Psoas muscle (tissue), 8 donors: ENCODE results near the gene CASTOR1. TPM values are rescaled to one million over a fixed set of nuclear protein-coding genes. Genes with fewer than 3 reads are reported as not detected.
"Not testable (repeated sequence)": the region's sequence is repeated elsewhere in the genome, so short reads cannot be mapped to it uniquely, and the experiment has no call there.

Source experiments
- ATAC-seq, 4 donors: fragments of 200-7000 bp; cut with Tn5 transposase; one replicate each; pipeline ENCODE4 v1.9.1; 2020; ENCODE audit warnings: moderate library complexity in 3 of 4, mild to moderate bottlenecking in 2 of 4
- DNase-seq, 2 donors: peaks; one replicate each; pipeline ENCODE4 v3.0.0-alpha.2; 2020
- H3K27ac ChIP-seq: fragments of 200-600 bp; one replicate; pipeline ENCODE4 v1.8.0; 2022
- H3K27me3 ChIP-seq, 3 donors: fragments of 200-600 bp in 1 of 3; one replicate each; pipeline versions ENCODE4 v1.6.1 to v1.8.0; 2013 to 2022; ENCODE audit warnings: low read length in 2 of 3, mild to moderate bottlenecking in 2 of 3, moderate library complexity in 1 of 3; ENCODE audit not compliant: insufficient read depth in 3 of 3
- H3K36me3 ChIP-seq, 2 donors: fragments of 200-600 bp in 1 of 2; one replicate each; pipeline versions ENCODE4 v1.6.1 to v1.8.0; 2013 to 2022; ENCODE audit warnings: low read depth in 1 of 2, mild to moderate bottlenecking in 1 of 2, moderate library complexity in 1 of 2; ENCODE audit not compliant: insufficient read depth in 1 of 2
- H3K4me1 ChIP-seq: fragments of 200-600 bp; one replicate; pipeline ENCODE4 v1.8.0; 2022
- H3K4me3 ChIP-seq: fragments of 200-600 bp; one replicate; pipeline ENCODE4 v1.8.0; 2022; ENCODE audit warnings: mild to moderate bottlenecking
- H3K9me3 ChIP-seq: fragments of 200-600 bp; one replicate; pipeline ENCODE4 v1.8.0; 2022
- CTCF ChIP-seq: fragments of 200-600 bp; IDR thresholded peaks from one replicate; pipeline ENCODE4 v1.8.0; 2022; ENCODE audit warnings: antibody characterized with exemption
- WGBS, 3 donors: extraction: QIAGEN DNeasy Blood & Tissue Kit; methylation state at CpG; one replicate each; pipeline versions ENCODE4 v1.1.6 to v1.1.7; 2013; 5-methylcytosine and 5-hydroxymethylcytosine counted together
- intact Hi-C, 2 donors: fragments of 100-400 bp; cut with DNase I; formaldehyde crosslinking; loops; one replicate each; pipeline versions ENCODE4 v1.11.0 to v1.14.2; 2022
- long read RNA-seq, 2 donors: library from polyadenylated mRNA; unstranded; transcript quantifications; one replicate each; pipeline ENCODE4 v2.0.0, GENCODE V29; 2021
- polyA plus RNA-seq, 3 donors: library from polyadenylated mRNA; stranded (reverse); fragments of 200-250 nt; gene quantifications; one replicate each; pipeline ENCODE4 v1.2.3, GENCODE V29; 2013
- total RNA-seq, 4 donors: library from RNA; stranded (reverse); fragmentation: NEBNext Ultra II Directional in 2 of 4; extraction: Animal tissue kit (Norgen Biotek cat#: 25700) in 2 of 4; gene quantifications; one replicate each; pipeline versions ENCODE4 v1.2.1 to v1.2.4, GENCODE V29; 2021 to 2023
- donor health status: healthy with polysubstance abuse.
- donor health status: DM: no; HTN: no; CAD: no; lungs with moderate emphysema.
- donor health status: Bipolar disorder and iron deficiency.
- donor health status: healthy.
- donor health status: DM: yes; HTN: yes; CAD: no.
- donor health status: DM: no; HTN: no; CAD: no.
- donor health status: DM: no; HTN: no; CAD: no.
- donor health status: DM: yes; HTN: yes; CAD: no.

The CASTOR1 gene
- 1 to 10 TPM in 3 of 4 donors, under 1 TPM in 1; 0.44 to 4.8 (median 2.2) TPM for total RNA-seq
- polyA plus RNA-seq: 1 to 10 TPM; 1.9 to 5.1 (median 2.9) TPM
- long read RNA-seq, donor 1, partial matches to known transcripts: 0 of 1 reads
- long read RNA-seq, donor 1, other reads (novel, unspliced or antisense): 0 of 1 reads
- long read RNA-seq, donor 2, partial matches to known transcripts: 0 of 5 reads
- long read RNA-seq, donor 2, other reads (novel, unspliced or antisense): 1 of 5 reads

GRCh38 chr22:30289141-30289979, at the start of gene CASTOR1:
TSS of gene CASTOR1 (minus strand) at chr22:30289505. CDS start at chr22:30289497, 8 bp downstream.
- peaks cover 0 to 13% of the 10 kb centered on the region in 2 donors for H3K36me3 ChIP-seq
- no peaks in the 10 kb centered on the region for H3K9me3 ChIP-seq
- H3K27ac ChIP-seq: peak within 1 kb of the TSS; percentile 76
- DNase-seq (peak; percentile 99), ATAC-seq (peak; percentile 93 to 95 (median 94))
- H3K4me3 ChIP-seq: peak within 1 kb of the TSS; percentile 94
- intact Hi-C loops: loop anchor here in 1 of 2 donors (2.0 kb wide), 1 partner anchor 97 kb away; the partner anchor contains the start of gene RNF215
- H3K27me3 ChIP-seq: no peaks in the 10 kb centered on the region
- 0 to 1% (median 0%) methylated on average over 55 to 85 of the region's 85 CpGs for WGBS, 3 donors
- TF ChIP-seq CTCF: no peak
- peaks cover 22% of the 10 kb centered on the region for H3K4me1 ChIP-seq

- ATAC-seq (no peak), DNase-seq (no peak)
- Histone ChIP-seq H3K36me3 (peaks cover 42 to 100% of the 10 kb centered on the region in 2 donors), H3K27me3 (no peaks in the 10 kb centered on the region), H3K9me3 (no peaks in the 10 kb centered on the region), H3K4me3 (no peak overlapping the region), H3K27ac (no peak overlapping the region), H3K4me1 (peaks cover 30% of the 10 kb centered on the region)
- TF ChIP-seq CTCF: no peak
- WGBS, 3 donors: 54 to 70% (median 59%) methylated on average over 7 of the region's 7 CpGs
- intact Hi-C loops: no loop called here
These were observed 49.5 kb upstream of the CASTOR1 start for GRCh38 chr22:30338802-30339201.

GRCh38 chr22:30338341-30338740, 49.0 kb upstream of the CASTOR1 start:
- H3K27ac ChIP-seq, DNase-seq, H3K9me3 ChIP-seq: not testable (repeated sequence)

GRCh38 chr22:30337461-30337778, 48.1 kb upstream of the CASTOR1 start:
- Histone ChIP-seq H3K27ac (peak overlapping the region; percentile 50), H3K36me3 (peaks cover 33 to 100% of the 10 kb centered on the region in 2 donors), H3K4me3 (no peak overlapping the region), H3K9me3 (no peaks in the 10 kb centered on the region), H3K27me3 (no peaks in the 10 kb centered on the region), H3K4me1 (peaks cover 30% of the 10 kb centered on the region)
- DNase-seq (peak in 1 of 2 donors; percentile 44), ATAC-seq (peak; percentile 28 to 37 (median 32))
- 32 to 52% (median 41%) methylated on average over 8 of the region's 8 CpGs for WGBS, 3 donors
- intact Hi-C loops: no loop called here
- no peak for TF ChIP-seq CTCF

More at GRCh38 chr22:30338341-30338740, 49.0 kb upstream of the CASTOR1 start:
- H3K27me3 ChIP-seq, ATAC-seq, intact Hi-C loops, H3K4me3 ChIP-seq: not testable (repeated sequence)
- H3K36me3 ChIP-seq: peaks cover 42 to 100% of the 10 kb centered on the region in 2 donors
- H3K4me1 ChIP-seq: peaks cover 30% of the 10 kb centered on the region
- WGBS, 3 donors: 59 to 76% (median 64%) methylated on average over 9 of the region's 9 CpGs
